Stomach smooth muscle (tissue), 2 donors: ENCODE data around the gene SLC12A7.
A peak's percentile ranks its signal among the peaks of the same experiment; 100 is the strongest.

Experiments
- H3K27ac ChIP-seq: one replicate; pipeline ENCODE4 v1.7.0; 2013; ENCODE audit warnings: mild to moderate bottlenecking, low read length, inconsistent platforms
- H3K27me3 ChIP-seq, 2 donors: one replicate each; pipeline ENCODE4 v1.7.0; 2013; ENCODE audit warnings: low read length in 2 of 2; ENCODE audit not compliant: insufficient read depth in 2 of 2, control insufficient read depth in 1 of 2
- H3K36me3 ChIP-seq, 2 donors: one replicate each; pipeline ENCODE4 v1.7.0; 2013; ENCODE audit warnings: low read length in 2 of 2; ENCODE audit not compliant: control insufficient read depth in 2 of 2, insufficient read depth in 2 of 2
- H3K4me1 ChIP-seq: one replicate; pipeline ENCODE4 v1.7.0; 2013; ENCODE audit warnings: low read length; ENCODE audit not compliant: control insufficient read depth, insufficient read depth
- H3K4me3 ChIP-seq, 2 donors: one replicate each; pipeline ENCODE4 v1.7.0; 2013; ENCODE audit warnings: low read length in 2 of 2
- H3K9ac ChIP-seq, 2 donors: one replicate each; pipeline ENCODE4 v1.7.0; 2013; ENCODE audit warnings: low read length in 2 of 2, mild to moderate bottlenecking in 1 of 2
- H3K9me3 ChIP-seq, 2 donors: one replicate each; pipeline ENCODE4 v1.7.0; 2013; ENCODE audit warnings: low read length in 2 of 2; ENCODE audit not compliant: control insufficient read depth in 2 of 2
- donor health status: healthy.
- donor health status: Pancreatic carcinoma.

The SLC12A7 gene

DNA sequence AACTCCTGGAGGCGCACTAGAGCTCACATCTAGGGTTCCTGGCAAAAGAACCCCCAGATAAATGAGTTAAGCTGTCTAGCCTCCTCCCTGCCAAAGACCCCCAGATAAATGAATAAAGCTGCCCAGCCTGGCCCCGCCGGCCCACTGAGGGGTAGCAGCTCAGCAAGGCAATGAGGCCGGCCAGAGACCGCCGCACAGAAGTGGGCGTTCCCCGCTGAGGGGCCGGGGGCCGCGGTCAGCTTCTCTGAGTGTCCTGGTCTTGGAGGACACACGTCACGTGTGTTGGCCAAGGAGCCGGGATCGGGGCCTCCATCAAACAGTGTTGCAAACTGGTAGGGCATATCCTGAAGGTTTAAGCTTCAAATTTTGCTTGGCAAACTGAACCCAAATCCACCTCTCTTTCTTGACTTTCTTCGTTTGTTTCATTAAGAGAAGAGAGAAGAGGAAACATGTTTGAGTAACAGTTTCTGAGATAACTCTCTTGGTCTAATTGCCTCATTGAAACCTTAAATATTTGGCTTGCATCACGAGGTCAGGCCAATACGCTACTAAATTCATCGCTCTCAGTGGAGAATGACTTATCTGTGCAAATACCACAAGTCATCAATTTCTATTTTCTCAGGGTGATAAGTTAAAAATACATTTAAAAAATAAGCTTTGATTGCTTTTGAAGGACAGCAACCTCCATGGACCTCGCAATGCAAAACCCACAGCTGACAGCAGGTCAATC lies 11.7 kb upstream of the SLC12A7 start:
- H3K27ac ChIP-seq: no peak overlapping the region
- no peaks in the 10 kb centered on the region for H3K36me3 ChIP-seq
- H3K9me3 ChIP-seq: no peaks in the 10 kb centered on the region
- H3K4me3 ChIP-seq: no peak overlapping the region
- peaks cover 19% of the 10 kb centered on the region for H3K4me1 ChIP-seq
- no peaks in the 10 kb centered on the region for H3K27me3 ChIP-seq
- H3K9ac ChIP-seq: no peak overlapping the region

DNA sequence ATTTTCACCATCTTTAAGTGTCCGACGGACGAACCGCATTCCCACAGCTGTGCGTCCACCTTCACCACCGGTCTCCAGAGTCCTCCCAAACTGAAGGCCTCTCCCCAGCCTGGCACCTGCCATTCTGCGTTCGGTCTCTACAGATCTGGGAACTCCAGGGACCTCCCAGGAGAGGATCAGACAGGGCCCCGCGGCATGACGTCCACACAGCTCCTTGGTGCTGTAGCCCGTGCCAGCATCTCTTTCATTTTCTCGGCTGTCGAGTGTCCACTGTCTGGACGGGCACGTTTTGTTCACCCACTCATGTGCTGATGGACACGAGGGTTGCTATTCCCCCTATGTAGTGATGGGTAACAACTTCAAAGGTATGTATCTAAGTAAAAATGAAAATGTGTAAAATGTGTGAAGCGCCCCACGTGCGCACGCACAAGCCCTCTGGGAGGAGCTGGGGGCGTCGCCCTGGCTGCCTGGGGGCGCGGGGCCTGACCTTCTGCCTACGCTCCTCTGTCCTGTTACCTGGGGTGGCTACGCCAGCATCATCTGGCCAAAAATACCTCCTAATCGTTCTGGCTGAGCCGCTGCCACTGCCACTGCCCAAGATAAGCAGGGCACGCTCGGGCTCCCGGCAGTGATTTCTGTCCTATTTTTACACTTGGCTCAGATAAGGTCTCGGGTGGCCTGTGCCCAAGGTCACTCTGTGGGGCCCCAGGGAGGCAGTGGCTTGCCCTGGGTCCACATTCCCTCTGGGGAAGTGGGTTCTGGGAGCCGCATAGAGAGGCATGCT lies 10.8 kb upstream of the SLC12A7 start:
- Histone ChIP-seq H3K36me3 (no peaks in the 10 kb centered on the region), H3K27ac (no peak overlapping the region), H3K4me1 (peaks cover 17% of the 10 kb centered on the region), H3K4me3 (no peak overlapping the region), H3K9ac (no peak overlapping the region), H3K27me3 (no peaks in the 10 kb centered on the region), H3K9me3 (no peaks in the 10 kb centered on the region)

DNA sequence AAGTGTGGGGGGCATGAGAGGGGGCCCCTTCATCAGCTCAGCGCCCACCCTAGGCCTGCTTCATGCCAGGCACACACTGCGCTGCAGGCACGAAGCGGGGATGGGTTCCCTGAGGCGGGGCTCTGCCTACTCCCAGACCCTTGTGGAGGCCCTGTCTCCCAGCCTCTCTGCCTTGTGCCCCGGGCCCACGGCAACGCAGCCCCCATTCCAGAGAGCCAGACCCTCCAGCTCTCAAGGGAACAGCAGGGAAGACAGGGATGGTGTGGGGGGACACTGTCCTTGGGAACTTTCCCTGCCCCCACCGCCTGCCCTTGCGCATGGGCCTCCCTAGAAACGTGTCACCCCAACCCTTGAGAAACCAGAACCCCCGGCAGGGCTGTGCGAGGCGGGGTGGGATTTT lies 10.0 kb upstream of the SLC12A7 start:
- no peak overlapping the region for H3K27ac ChIP-seq
- no peaks in the 10 kb centered on the region for H3K9me3 ChIP-seq
- no peaks in the 10 kb centered on the region for H3K27me3 ChIP-seq
- H3K4me1 ChIP-seq: peaks cover 17% of the 10 kb centered on the region
- H3K4me3 ChIP-seq: no peak overlapping the region
- no peak overlapping the region for H3K9ac ChIP-seq
- H3K36me3 ChIP-seq: no peaks in the 10 kb centered on the region

DNA sequence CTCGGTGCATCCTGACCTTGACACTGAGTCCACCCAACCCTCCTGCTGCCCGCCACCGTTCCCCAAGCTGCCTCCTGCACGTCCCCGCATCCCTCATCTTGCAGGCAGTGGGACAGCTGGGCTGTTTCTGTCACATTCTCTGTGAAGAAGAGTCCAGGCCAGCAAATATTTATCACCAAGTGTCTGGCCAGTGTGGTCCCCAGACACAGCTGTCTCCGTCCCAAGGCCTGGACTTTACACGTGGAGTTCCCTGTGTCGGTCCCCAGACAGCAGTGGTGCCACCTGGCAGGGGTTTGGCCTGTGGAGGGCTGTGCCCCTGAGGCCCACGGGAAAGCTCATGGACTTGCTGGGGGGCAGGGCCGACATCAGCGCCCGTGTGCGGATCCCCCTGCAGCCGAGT lies 9.2 kb upstream of the SLC12A7 start:
- no peaks in the 10 kb centered on the region for H3K27me3 ChIP-seq
- H3K9me3 ChIP-seq: no peaks in the 10 kb centered on the region
- no peak overlapping the region for H3K9ac ChIP-seq
- peaks cover 17% of the 10 kb centered on the region for H3K4me1 ChIP-seq
- no peak overlapping the region for H3K27ac ChIP-seq
- H3K36me3 ChIP-seq: no peaks in the 10 kb centered on the region
- H3K4me3 ChIP-seq: no peak overlapping the region

DNA sequence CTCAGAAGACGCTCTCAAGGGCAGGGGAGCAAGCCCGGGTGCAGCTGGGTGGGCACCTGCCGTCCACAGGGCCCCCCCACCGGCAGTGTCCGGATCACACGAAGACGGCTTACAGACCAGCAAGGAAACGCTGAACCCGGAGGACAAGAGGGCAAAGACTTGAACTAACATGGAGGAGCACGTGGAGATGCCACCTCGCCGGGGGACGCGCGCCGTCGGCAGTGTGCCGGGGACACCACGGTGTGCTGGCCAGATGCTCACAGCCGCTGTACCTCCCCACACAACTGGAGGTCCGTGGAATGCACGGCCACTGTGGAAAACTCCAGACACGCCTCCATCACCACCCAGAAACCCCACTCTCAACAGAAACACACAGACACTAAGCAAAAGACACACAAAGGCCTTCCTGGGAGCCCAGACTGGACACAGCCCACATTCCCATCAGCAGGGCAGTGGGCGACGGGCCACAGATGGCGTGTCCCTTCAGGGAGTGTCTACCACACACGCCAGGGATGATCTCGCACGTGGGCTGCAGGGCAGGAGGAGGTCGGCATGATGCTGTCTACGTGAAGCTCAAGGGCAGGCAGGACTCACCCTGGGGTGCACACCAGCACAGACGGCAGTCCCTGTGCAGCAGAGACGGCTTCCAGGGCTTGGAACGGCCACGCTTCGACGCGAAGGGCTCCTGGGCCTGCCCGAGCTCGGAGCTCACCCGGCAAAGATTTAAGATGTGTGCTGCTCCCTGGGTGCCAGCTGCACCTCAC lies 8.6 kb upstream of the SLC12A7 start:
- Histone ChIP-seq H3K36me3 (no peaks in the 10 kb centered on the region), H3K9me3 (no peaks in the 10 kb centered on the region), H3K27ac (no peak overlapping the region), H3K4me1 (peaks cover 17% of the 10 kb centered on the region), H3K27me3 (no peaks in the 10 kb centered on the region), H3K4me3 (no peak overlapping the region), H3K9ac (no peak overlapping the region)

DNA sequence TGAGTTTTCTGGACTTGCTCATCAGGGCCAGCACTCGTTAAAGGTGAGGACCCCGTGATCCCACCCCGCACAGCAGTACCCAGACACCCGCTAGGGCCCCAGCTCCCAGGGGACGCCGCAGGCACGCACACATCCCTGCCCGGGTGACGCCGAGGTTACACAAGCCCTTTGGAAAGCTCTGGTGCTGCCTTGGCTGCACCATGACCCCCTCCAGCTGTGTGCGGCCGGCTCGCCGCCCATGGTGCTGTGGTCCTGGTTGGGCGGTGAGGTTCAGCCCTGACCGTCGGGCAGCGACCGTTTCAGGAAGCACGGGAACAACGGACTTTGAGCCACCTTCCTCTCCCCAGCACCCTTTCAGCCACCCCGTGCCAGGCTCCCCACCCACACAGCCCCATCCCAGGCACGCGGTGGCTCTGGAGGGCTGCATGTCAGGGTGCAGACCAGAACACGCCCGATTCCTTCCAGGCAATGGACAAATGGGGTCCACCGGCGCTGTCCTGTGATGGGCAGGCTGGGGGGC lies 7.5 kb upstream of the SLC12A7 start:
- Histone ChIP-seq H3K27ac (no peak overlapping the region), H3K36me3 (no peaks in the 10 kb centered on the region), H3K27me3 (no peaks in the 10 kb centered on the region), H3K9ac (no peak overlapping the region), H3K4me1 (peaks cover 14% of the 10 kb centered on the region), H3K9me3 (no peaks in the 10 kb centered on the region), H3K4me3 (no peak overlapping the region)

DNA sequence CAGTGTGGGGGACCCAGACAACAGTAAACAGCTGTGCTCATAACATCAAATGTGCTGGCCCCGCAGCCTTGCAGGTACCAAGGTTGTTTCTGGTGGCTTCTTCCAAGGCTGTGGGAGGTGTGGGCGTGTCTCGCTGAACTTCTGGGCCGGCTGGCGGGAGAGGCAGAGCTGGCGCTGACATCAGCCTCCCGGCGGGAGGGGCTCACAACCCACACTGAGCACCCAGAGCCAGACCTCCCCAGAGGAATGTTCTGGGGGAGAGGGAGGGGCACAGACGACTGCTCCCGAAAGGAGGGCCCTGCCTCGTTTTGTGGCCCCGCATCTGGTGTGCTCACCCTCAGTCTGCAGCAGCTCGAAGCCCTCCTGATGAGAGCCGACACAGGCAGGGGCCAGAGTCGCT lies 6.9 kb upstream of the SLC12A7 start:
- Histone ChIP-seq H3K9me3 (no peaks in the 10 kb centered on the region), H3K9ac (no peak overlapping the region), H3K4me3 (peak overlapping the region in 1 of 2 donors; percentile 15), H3K27me3 (no peaks in the 10 kb centered on the region), H3K4me1 (peaks cover 14% of the 10 kb centered on the region), H3K27ac (no peak overlapping the region), H3K36me3 (no peaks in the 10 kb centered on the region)

DNA sequence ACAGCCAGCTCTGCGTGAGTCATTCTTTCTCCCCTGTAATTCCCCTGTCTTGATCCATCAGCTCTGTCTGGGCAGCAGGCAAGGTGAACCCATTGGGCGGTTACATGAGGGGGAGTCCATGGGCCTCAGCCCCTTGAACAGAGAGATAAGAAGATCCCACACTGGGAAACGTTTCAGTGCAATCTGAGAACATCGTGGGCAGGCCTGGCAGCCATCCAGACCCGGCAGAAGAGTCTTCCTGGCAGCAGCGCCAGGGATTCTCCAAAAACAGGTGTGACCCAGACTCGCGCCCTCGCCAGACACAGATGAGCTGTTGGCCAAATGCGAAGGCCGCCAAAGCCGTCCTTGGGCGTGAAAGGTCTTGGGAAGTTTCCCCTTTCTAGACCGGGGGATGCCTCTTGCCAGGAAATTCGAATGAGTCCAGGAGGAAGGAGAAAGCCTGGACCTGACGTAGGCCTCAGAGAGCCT lies 6.4 kb upstream of the SLC12A7 start:
- H3K9me3 ChIP-seq: no peaks in the 10 kb centered on the region
- no peaks in the 10 kb centered on the region for H3K36me3 ChIP-seq
- H3K27me3 ChIP-seq: no peaks in the 10 kb centered on the region
- H3K4me3 ChIP-seq: no peak overlapping the region
- no peak overlapping the region for H3K27ac ChIP-seq
- peaks cover 14% of the 10 kb centered on the region for H3K4me1 ChIP-seq
- no peak overlapping the region for H3K9ac ChIP-seq

DNA sequence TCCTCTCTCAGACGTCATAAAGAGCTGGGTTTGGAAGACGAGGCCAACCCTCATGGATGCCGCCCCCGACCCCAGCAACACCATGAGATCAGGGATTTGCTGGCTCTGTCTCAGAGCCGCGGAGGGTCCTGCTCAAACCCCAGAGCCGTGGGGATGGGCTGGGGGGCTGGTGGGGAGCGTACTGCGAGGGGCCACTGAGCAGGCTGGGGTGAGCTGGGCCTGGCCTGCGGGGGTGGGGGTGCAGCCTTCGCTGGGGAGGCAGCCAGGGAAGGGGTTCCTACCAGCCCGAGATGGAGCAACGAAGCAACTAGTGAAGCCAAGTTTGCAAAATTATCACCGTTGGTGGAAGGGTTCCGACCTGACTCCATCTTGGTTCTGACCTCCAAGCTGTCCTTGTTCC lies 5.1 kb upstream of the SLC12A7 start:
- Histone ChIP-seq H3K4me3 (no peak overlapping the region), H3K36me3 (no peaks in the 10 kb centered on the region), H3K4me1 (peaks cover 15% of the 10 kb centered on the region), H3K9ac (no peak overlapping the region), H3K27me3 (peaks cover 0 to 3% of the 10 kb centered on the region in 2 donors), H3K27ac (no peak overlapping the region), H3K9me3 (no peaks in the 10 kb centered on the region)

DNA sequence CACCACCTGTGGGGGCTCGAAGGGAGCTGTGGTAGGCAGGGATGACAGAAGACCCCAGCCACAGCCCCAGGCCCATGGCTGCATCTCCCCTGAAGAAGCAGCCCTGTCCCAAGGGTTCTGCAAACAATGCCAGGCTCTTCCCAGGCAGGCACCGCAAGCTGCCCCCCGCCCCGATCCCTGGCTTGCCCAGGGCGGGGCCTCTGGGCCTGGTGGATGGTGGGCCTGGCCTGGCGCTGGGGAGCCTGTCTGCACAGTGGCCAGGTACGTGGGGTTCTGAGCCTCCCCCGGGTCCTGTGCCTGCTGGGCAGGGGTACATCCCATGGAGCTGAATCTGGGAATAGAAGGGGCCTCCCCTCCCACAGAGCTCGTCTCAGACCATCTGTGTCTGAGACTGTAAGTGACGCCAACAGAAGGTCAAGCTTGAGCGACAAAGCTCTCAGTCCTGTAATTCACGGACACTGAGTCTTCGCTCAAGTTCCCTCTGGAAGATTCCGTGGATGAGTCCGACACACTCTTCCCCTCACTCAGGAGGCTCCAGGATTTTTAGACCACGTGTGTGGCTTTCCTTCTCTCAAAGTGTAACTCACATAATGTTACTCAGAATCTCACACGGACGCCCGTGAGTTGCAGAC lies 4.4 kb upstream of the SLC12A7 start:
- no peak overlapping the region for H3K27ac ChIP-seq
- peaks cover 0 to 3% of the 10 kb centered on the region in 2 donors for H3K27me3 ChIP-seq
- no peaks in the 10 kb centered on the region for H3K36me3 ChIP-seq
- peaks cover 16% of the 10 kb centered on the region for H3K4me1 ChIP-seq
- no peak overlapping the region for H3K9ac ChIP-seq
- no peaks in the 10 kb centered on the region for H3K9me3 ChIP-seq
- no peak overlapping the region for H3K4me3 ChIP-seq
